H9 (cell line): Measurements from ENCODE around the gene DIP2C. TPM values are rescaled to one million over a fixed set of nuclear protein-coding genes. Genes with fewer than 3 reads are reported as not detected.

ENCODE experiments used
- DNase-seq: peaks from one replicate; pipeline ENCODE4 v3.0.0-alpha.2; 2017
- H2AFZ ChIP-seq: one replicate; pipeline ENCODE4 v1.6.1; 2013; ENCODE audit warnings: mild to moderate bottlenecking, low read length, control low read depth, moderate library complexity
- H2AK5ac ChIP-seq: 2 replicates; pipeline ENCODE4 v1.6.1; 2013; ENCODE audit warnings: low read length, control low read depth, mixed read lengths; ENCODE audit not compliant: insufficient read length
- H2BK120ac ChIP-seq: one replicate; pipeline ENCODE4 v1.6.1; 2013; ENCODE audit warnings: low read depth, mild to moderate bottlenecking, low read length, control low read depth, inconsistent platforms; ENCODE audit not compliant: poor library complexity, severe bottlenecking
- H2BK12ac ChIP-seq: 2 replicates; pipeline ENCODE4 v1.6.1; 2013; ENCODE audit warnings: low read length, control low read depth, mixed read lengths, low read depth; ENCODE audit not compliant: insufficient read length
- H2BK15ac ChIP-seq: 2 replicates; pipeline ENCODE4 v1.6.1; 2013; ENCODE audit warnings: low read depth, low read length, control low read depth
- H2BK20ac ChIP-seq: one replicate; pipeline ENCODE4 v1.6.1; 2013; ENCODE audit warnings: low read depth, mild to moderate bottlenecking, low read length, control low read depth, inconsistent platforms; ENCODE audit not compliant: poor library complexity, severe bottlenecking
- H2BK5ac ChIP-seq: 2 replicates; pipeline ENCODE4 v1.6.1; 2013; ENCODE audit warnings: low read length, control low read depth, mixed read lengths; ENCODE audit not compliant: insufficient read length
- H3K14ac ChIP-seq: 2 replicates; pipeline ENCODE4 v1.6.1; 2013; ENCODE audit warnings: low read length, control low read depth; ENCODE audit not compliant: insufficient read depth
- H3K18ac ChIP-seq: 2 replicates; pipeline ENCODE4 v1.6.1; 2013; ENCODE audit warnings: low read depth, mild to moderate bottlenecking, mixed read lengths, low read length, control low read depth; ENCODE audit not compliant: insufficient read length
- H3K23ac ChIP-seq: 2 replicates; pipeline ENCODE4 v1.6.1; 2013; ENCODE audit warnings: low read length, control low read depth, mixed read lengths, low read depth; ENCODE audit not compliant: insufficient read length
- H3K23me2 ChIP-seq: 2 replicates; pipeline ENCODE4 v1.6.1; 2013; ENCODE audit warnings: low read depth, mild to moderate bottlenecking, mixed read lengths, low read length, control low read depth; ENCODE audit not compliant: insufficient read length, poor library complexity, severe bottlenecking
- H3K27ac ChIP-seq: 2 replicates; pipeline ENCODE4 v1.5.1; 2013; ENCODE audit warnings: low read length, control low read depth, mixed read lengths, low read depth; ENCODE audit not compliant: insufficient read length
- H3K27me3 ChIP-seq: 2 replicates; pipeline ENCODE4 v1.6.1; 2013; ENCODE audit warnings: low read length, control low read depth, inconsistent platforms; ENCODE audit not compliant: insufficient read depth
- H3K4ac ChIP-seq: 2 replicates; pipeline ENCODE4 v1.6.1; 2013; ENCODE audit warnings: low read depth, mild to moderate bottlenecking, control low read depth, inconsistent platforms, low read length, moderate library complexity
- H3K4me1 ChIP-seq: 2 replicates; pipeline ENCODE4 v1.6.1; 2013; ENCODE audit warnings: low read length, control low read depth, inconsistent platforms; ENCODE audit not compliant: insufficient read depth
- H3K4me2 ChIP-seq: 2 replicates; pipeline ENCODE4 v1.6.1; 2013; ENCODE audit warnings: low read length, control low read depth, mixed read lengths; ENCODE audit not compliant: insufficient read length, insufficient read depth
- H3K56ac ChIP-seq: 2 replicates; pipeline ENCODE4 v1.6.1; 2013; ENCODE audit warnings: low read depth, mild to moderate bottlenecking, mixed read lengths, low read length, control low read depth; ENCODE audit not compliant: insufficient read length
- H3K79me1 ChIP-seq: 2 replicates; pipeline ENCODE4 v1.6.1; 2013; ENCODE audit warnings: low read depth, mild to moderate bottlenecking, moderate library complexity, low read length, control low read depth, inconsistent platforms; ENCODE audit not compliant: insufficient read depth, poor library complexity, severe bottlenecking
- H3K79me2 ChIP-seq: 2 replicates; pipeline ENCODE4 v1.6.1; 2013; ENCODE audit warnings: low read length, control low read depth, inconsistent platforms; ENCODE audit not compliant: insufficient read depth
- H3K9ac ChIP-seq: 2 replicates; pipeline ENCODE4 v1.6.1; 2013; ENCODE audit warnings: low read length, control low read depth, mixed read lengths; ENCODE audit not compliant: insufficient read length; ENCODE audit errors: extremely low read depth
- H3K9me3 ChIP-seq: one replicate; pipeline ENCODE4 v1.6.1; 2013; ENCODE audit warnings: low read depth, low read length, inconsistent platforms; ENCODE audit not compliant: control insufficient read depth
- H3T11ph ChIP-seq: one replicate; pipeline ENCODE4 v1.6.1; 2013; ENCODE audit warnings: mild to moderate bottlenecking, low read length, control low read depth, inconsistent platforms
- H4K20me1 ChIP-seq: one replicate; pipeline ENCODE4 v1.6.1; 2013; ENCODE audit not compliant: control insufficient read depth, insufficient read length, insufficient read depth
- H4K5ac ChIP-seq: 2 replicates; pipeline ENCODE4 v1.6.1; 2013; ENCODE audit warnings: low read depth, mild to moderate bottlenecking, mixed read lengths, low read length, control low read depth; ENCODE audit not compliant: insufficient read length
- H4K8ac ChIP-seq: replicated peaks from 2 replicates; pipeline ENCODE4 v1.6.1; 2013; ENCODE audit warnings: low read length, control low read depth, mixed read lengths, low read depth; ENCODE audit not compliant: insufficient read length
- H4K91ac ChIP-seq: 2 replicates; pipeline ENCODE4 v1.6.1; 2013; ENCODE audit warnings: low read depth, mild to moderate bottlenecking, moderate library complexity, mixed read lengths, low read length, control low read depth; ENCODE audit not compliant: insufficient read length
- H3K27ac Mint-ChIP-seq, 3 experiments: 2 replicates in 2 of 3; 3 replicates in 1 of 3; pipeline ENCODE4 v1.8.0; 2020 to 2021; ENCODE audit warnings: mixed read lengths in 3 of 3, mild to moderate bottlenecking in 1 of 3, moderate library complexity in 1 of 3
- H3K27me3 Mint-ChIP-seq: 2 replicates; pipeline ENCODE4 v1.8.0; 2021; ENCODE audit warnings: low read depth, mild to moderate bottlenecking, moderate library complexity, mixed read lengths
- H3K36me3 Mint-ChIP-seq, 3 experiments: 2 replicates in 2 of 3; 3 replicates in 1 of 3; pipeline ENCODE4 v1.8.0; 2020 to 2021; ENCODE audit warnings: low read depth in 3 of 3, mixed read lengths in 3 of 3; ENCODE audit not compliant: insufficient read depth in 1 of 3
- H3K4me1 Mint-ChIP-seq, 2 experiments: 2 replicates each; pipeline ENCODE4 v1.8.0; 2020; ENCODE audit warnings: mixed read lengths in 2 of 2
- H3K4me3 Mint-ChIP-seq, 2 experiments: 2 replicates in 1 of 2; 3 replicates in 1 of 2; pipeline ENCODE4 v1.8.0; 2020 to 2021; ENCODE audit warnings: mild to moderate bottlenecking in 2 of 2, mixed read lengths in 2 of 2, moderate library complexity in 1 of 2
- H3K9me3 Mint-ChIP-seq, 2 experiments: 2 replicates in 1 of 2; 3 replicates in 1 of 2; pipeline ENCODE4 v1.8.0; 2020; ENCODE audit warnings: mild to moderate bottlenecking in 2 of 2, mixed read lengths in 2 of 2, moderate library complexity in 1 of 2
- CTCF ChIP-seq: fragments of 200-600 bp; sonication (generic); conservative IDR thresholded peaks from 3 replicates; pipeline ENCODE4 v1.8.0; 2021; ENCODE audit warnings: antibody characterized with exemption, mild to moderate bottlenecking
- WGBS: extraction: QIAGEN DNeasy Blood & Tissue Kit; methylation state at CpG from one replicate; pipeline ENCODE4 v1.1.7; 2013; ENCODE audit warnings: missing lambda C conversion rate, low lambda C conversion rate, mixed read lengths; ENCODE audit not compliant: insufficient read length; ENCODE audit errors: extremely low coverage; 5-methylcytosine and 5-hydroxymethylcytosine counted together
- total RNA-seq: library from RNA; stranded (reverse); gene quantifications from 2 replicates; pipeline ENCODE4 v1.2.1, GENCODE V29; 2021

The DIP2C gene
- total RNA-seq, 1 experiment from 2014 or later, result 7.9 TPM

GRCh38 chr10:396107-396506, 293.4 kb downstream of the DIP2C start:
- no peak overlapping the region for H2BK5ac ChIP-seq
- H3K27ac ChIP-seq, result no peak overlapping the region
- H2AK5ac ChIP-seq, result no peak overlapping the region
- H4K91ac ChIP-seq, result no peak overlapping the region
- 0 out of 2 replicates have a peak, but pooled peaks cover 2% of the 10 kb centered on the region for H3K4me1 ChIP-seq
- Mint-ChIP-seq H3K4me1 (peaks cover 13 to 22% of the 10 kb centered on the region in 2 experiments), H3K27me3 (no peaks in the 10 kb centered on the region), H3K4me3 (no peak overlapping the region), H3K36me3 (peaks cover 0 to 2% (median 0%) of the 10 kb centered on the region in 3 experiments; a peak in 2 of 7 replicates), H3K27ac (no peak overlapping the region), H3K9me3 (no peaks in the 10 kb centered on the region)
- no peak overlapping the region for H2AFZ ChIP-seq
- no peak overlapping the region for H3T11ph ChIP-seq
- H3K4ac ChIP-seq, result no peak overlapping the region
- no CpG with 5 or more reads among the region's 5 CpGs for WGBS
- H2BK12ac ChIP-seq, result no peak overlapping the region
- no peak overlapping the region for H3K14ac ChIP-seq
- H2BK120ac ChIP-seq, result no peak overlapping the region
- H3K79me1 ChIP-seq, result no peaks in the 10 kb centered on the region
- no peaks in the 10 kb centered on the region for H3K79me2 ChIP-seq
- no peak overlapping the region for H3K18ac ChIP-seq
- H4K5ac ChIP-seq, result no peak overlapping the region
- H3K56ac ChIP-seq, result no peak overlapping the region
- DNase-seq, result no peak
- H3K9me3 ChIP-seq, result no peaks in the 10 kb centered on the region
- H2BK15ac ChIP-seq, result no peak overlapping the region
- H4K20me1 ChIP-seq, result no peaks in the 10 kb centered on the region
- no peak overlapping the region for H4K8ac ChIP-seq
- H2BK20ac ChIP-seq, result no peak overlapping the region
- TF ChIP-seq CTCF, result no peak
- H3K23me2 ChIP-seq, result no peaks in the 10 kb centered on the region
- H3K27me3 ChIP-seq, result no peaks in the 10 kb centered on the region
- H3K4me2 ChIP-seq, result no peak overlapping the region
- no peak overlapping the region for H3K9ac ChIP-seq
- H3K23ac ChIP-seq, result no peak overlapping the region
